Type B pancreatic cell (in vitro differentiated cells): Measurements from ENCODE around the gene FAM168A. TPM values are rescaled to one million over a fixed set of nuclear protein-coding genes. Genes with fewer than 3 reads are reported as not detected.

Experiments used
- DNase-seq: peaks from one replicate; pipeline ENCODE4 v3.0.0; 2021; ENCODE audit warnings: mixed read lengths; ENCODE audit not compliant: unreplicated experiment; ENCODE audit errors: extremely low spot score
- H3K27ac Mint-ChIP-seq: 2 replicates; pipeline ENCODE4 v1.8.0; 2021; ENCODE audit warnings: mild to moderate bottlenecking, mixed read lengths
- H3K27me3 Mint-ChIP-seq: 2 replicates; pipeline ENCODE4 v1.8.0; 2021; ENCODE audit warnings: mixed read lengths
- H3K36me3 Mint-ChIP-seq: 2 replicates; pipeline ENCODE4 v1.8.0; 2021; ENCODE audit warnings: mixed read lengths
- H3K4me1 Mint-ChIP-seq: one replicate; pipeline ENCODE4 v1.8.0; 2021; ENCODE audit warnings: mixed read lengths; ENCODE audit not compliant: unreplicated experiment
- H3K4me3 Mint-ChIP-seq: 2 replicates; pipeline ENCODE4 v1.8.0; 2021; ENCODE audit warnings: mild to moderate bottlenecking, mixed read lengths
- H3K9me3 Mint-ChIP-seq: 2 replicates; pipeline ENCODE4 v1.8.0; 2021; ENCODE audit warnings: mixed read lengths
- CTCF ChIP-seq: fragments of 200-600 bp; sonication (generic); conservative IDR thresholded peaks from 2 replicates; pipeline ENCODE4 v1.5.0; 2021; ENCODE audit warnings: antibody characterized with exemption, mild to moderate bottlenecking
- long read RNA-seq: library from polyadenylated mRNA; unstranded; transcript quantifications from one replicate; pipeline ENCODE4 v2.0.0, GENCODE V29; 2020
- total RNA-seq: library from RNA; stranded (reverse); gene quantifications from 2 replicates; pipeline ENCODE4 v1.2.1, GENCODE V29; 2021; ENCODE audit warnings: low replicate concordance

FAM168A gene
- total RNA-seq: 25.5 and 39.6 TPM in 2 replicates
- long read RNA-seq, partial matches to known transcripts: 1 of 14 reads
- long read RNA-seq, other reads (novel, unspliced or antisense): 13 of 14 reads

GRCh38 chr11:73597956-73598718 is at the start of gene FAM168A:
TSS of gene FAM168A (minus strand) at chr11:73598112. CDS start at chr11:73468474, 129,638 bp downstream.
- TF ChIP-seq CTCF: peak; percentile 63
- Mint-ChIP-seq H3K36me3 (peaks cover 4% of the 10 kb centered on the region), H3K4me1 (peaks cover 37% of the 10 kb centered on the region), H3K27me3 (no peaks in the 10 kb centered on the region), H3K27ac (peak within 1 kb of the TSS; percentile 92), H3K9me3 (no peaks in the 10 kb centered on the region), H3K4me3 (peak within 1 kb of the TSS; percentile 93)
- DNase-seq: peak; percentile 94

- H3K27ac Mint-ChIP-seq: peak overlapping the region; percentile 51
- H3K9me3 Mint-ChIP-seq: no peaks in the 10 kb centered on the region
- TF ChIP-seq CTCF: no peak
Measured at GRCh38 chr11:73647459-73648100, 49.7 kb upstream of the FAM168A start.

GRCh38 chr11:73645972-73646631 is 48.2 kb upstream of the FAM168A start, which contains the start of gene PLEKHB1:
TSS of gene PLEKHB1 (plus strand) at chr11:73646581. CDS start at chr11:73646609, 28 bp downstream.
- H3K36me3 Mint-ChIP-seq: no peaks in the 10 kb centered on the region
- H3K27me3 Mint-ChIP-seq: peaks cover 19% of the 10 kb centered on the region
- no peak for DNase-seq
- peaks cover 30% of the 10 kb centered on the region for H3K4me1 Mint-ChIP-seq
- no peak for TF ChIP-seq CTCF
- no peaks in the 10 kb centered on the region for H3K9me3 Mint-ChIP-seq
- H3K27ac Mint-ChIP-seq: no peak within 1 kb of the TSS
- peak within 1 kb of the TSS; percentile 74 for H3K4me3 Mint-ChIP-seq

More at GRCh38 chr11:73647459-73648100, 49.7 kb upstream of the FAM168A start:
- peaks cover 19% of the 10 kb centered on the region for H3K27me3 Mint-ChIP-seq
- DNase-seq: peak; percentile 81
- peaks cover 42% of the 10 kb centered on the region for H3K4me1 Mint-ChIP-seq
- no peaks in the 10 kb centered on the region for H3K36me3 Mint-ChIP-seq
- peak overlapping the region; percentile 74 for H3K4me3 Mint-ChIP-seq

- no peaks in the 10 kb centered on the region for H3K36me3 Mint-ChIP-seq
- peaks cover 19% of the 10 kb centered on the region for H3K27me3 Mint-ChIP-seq
- peak overlapping the region; percentile 54 for H3K4me3 Mint-ChIP-seq
- TF ChIP-seq CTCF: no peak
- H3K9me3 Mint-ChIP-seq: no peaks in the 10 kb centered on the region
- no peak overlapping the region for H3K27ac Mint-ChIP-seq
- DNase-seq: no peak
- peaks cover 30% of the 10 kb centered on the region for H3K4me1 Mint-ChIP-seq
Measured at GRCh38 chr11:73645121-73645969, 47.4 kb upstream of the FAM168A start.

- Mint-ChIP-seq H3K36me3 (no peaks in the 10 kb centered on the region), H3K4me3 (no peak overlapping the region), H3K27me3 (peaks cover 13% of the 10 kb centered on the region), H3K4me1 (peaks cover 10% of the 10 kb centered on the region), H3K27ac (no peak overlapping the region), H3K9me3 (no peaks in the 10 kb centered on the region)
- no peak for TF ChIP-seq CTCF
- DNase-seq: no peak
Measured at GRCh38 chr11:73641668-73642067, 43.8 kb upstream of the FAM168A start.
